Skeletal muscle tissue (tissue), 4 donors: ENCODE data around the gene ELOVL5. TPM values are rescaled to one million over a fixed set of nuclear protein-coding genes. Genes with fewer than 3 reads are reported as not detected.

ENCODE experiments used
- H3K27ac ChIP-seq: one replicate; pipeline ENCODE4 v1.7.0; 2013; ENCODE audit warnings: mild to moderate bottlenecking, low read depth, low read length, inconsistent platforms
- H3K27me3 ChIP-seq, 3 donors: one replicate each; pipeline ENCODE4 v1.7.0; 2013; ENCODE audit warnings: low read length in 3 of 3; ENCODE audit not compliant: control insufficient read depth in 3 of 3, insufficient read depth in 3 of 3
- H3K36me3 ChIP-seq, 3 donors: one replicate each; pipeline ENCODE4 v1.7.0; 2013; ENCODE audit warnings: low read length in 3 of 3; ENCODE audit not compliant: control insufficient read depth in 3 of 3, insufficient read depth in 3 of 3
- H3K4me1 ChIP-seq, 3 donors: one replicate each; pipeline ENCODE4 v1.7.0; 2013; ENCODE audit warnings: low read length in 3 of 3, mild to moderate bottlenecking in 3 of 3; ENCODE audit not compliant: control insufficient read depth in 3 of 3, insufficient read depth in 3 of 3
- H3K4me3 ChIP-seq, 3 donors: one replicate each; pipeline ENCODE4 v1.7.0; 2013; ENCODE audit warnings: low read length in 3 of 3
- H3K9ac ChIP-seq, 3 donors: one replicate each; pipeline ENCODE4 v1.7.0; 2013; ENCODE audit warnings: low read length in 3 of 3, mild to moderate bottlenecking in 3 of 3, moderate library complexity in 2 of 3, low read depth in 1 of 3
- H3K9me3 ChIP-seq, 3 donors: one replicate each; pipeline ENCODE4 v1.7.0; 2013; ENCODE audit warnings: low read length in 3 of 3; ENCODE audit not compliant: control insufficient read depth in 3 of 3
- total RNA-seq: library from RNA; depleted of rRNA; stranded (reverse); fragments of >200 nt; gene quantifications from one replicate; pipeline ENCODE4 v1.2.3, GENCODE V29; 2014
- donor health status: Osteomylitis.

The ELOVL5 gene
- total RNA-seq, 1 donor from 2014 or later: 30.3 TPM

- Histone ChIP-seq H3K27ac (no peak overlapping the region), H3K36me3 (no peaks in the 10 kb centered on the region), H3K9ac (no peak overlapping the region), H3K4me1 (no peaks in the 10 kb centered on the region), H3K27me3 (no peaks in the 10 kb centered on the region), H3K4me3 (no peak overlapping the region), H3K9me3 (no peaks in the 10 kb centered on the region)
Observed at GRCh38 chr6:53377289-53377688, 28.5 kb upstream of the ELOVL5 start.

GRCh38 chr6:53376661-53377226, 28.0 kb upstream of the ELOVL5 start:
- H3K9me3 ChIP-seq: no peaks in the 10 kb centered on the region

GRCh38 chr6:53375847-53376246, 27.1 kb upstream of the ELOVL5 start:
- Histone ChIP-seq H3K4me1 (no peaks in the 10 kb centered on the region), H3K4me3 (no peak overlapping the region), H3K27me3 (no peaks in the 10 kb centered on the region)

More at GRCh38 chr6:53376661-53377226, 28.0 kb upstream of the ELOVL5 start:
- no peaks in the 10 kb centered on the region for H3K36me3 ChIP-seq
- no peak overlapping the region for H3K9ac ChIP-seq
- no peak overlapping the region for H3K4me3 ChIP-seq
- no peak overlapping the region for H3K27ac ChIP-seq
- no peaks in the 10 kb centered on the region for H3K27me3 ChIP-seq
- H3K4me1 ChIP-seq: no peaks in the 10 kb centered on the region

GRCh38 chr6:53373638-53374037, 24.9 kb upstream of the ELOVL5 start:
- Histone ChIP-seq H3K27ac (no peak overlapping the region), H3K4me1 (no peaks in the 10 kb centered on the region), H3K9ac (no peak overlapping the region), H3K36me3 (no peaks in the 10 kb centered on the region), H3K4me3 (no peak overlapping the region), H3K9me3 (no peaks in the 10 kb centered on the region), H3K27me3 (no peaks in the 10 kb centered on the region)

More at GRCh38 chr6:53375847-53376246, 27.1 kb upstream of the ELOVL5 start:
- H3K36me3 ChIP-seq: no peaks in the 10 kb centered on the region
- H3K27ac ChIP-seq: no peak overlapping the region
- H3K9ac ChIP-seq: no peak overlapping the region
- H3K9me3 ChIP-seq: no peaks in the 10 kb centered on the region

GRCh38 chr6:53369876-53370515, 21.2 kb upstream of the ELOVL5 start:
- H3K9ac ChIP-seq: no peak overlapping the region
- no peaks in the 10 kb centered on the region for H3K36me3 ChIP-seq
- H3K9me3 ChIP-seq: no peaks in the 10 kb centered on the region
- no peaks in the 10 kb centered on the region for H3K27me3 ChIP-seq
- H3K4me1 ChIP-seq: no peaks in the 10 kb centered on the region
- no peak overlapping the region for H3K4me3 ChIP-seq
- H3K27ac ChIP-seq: no peak overlapping the region

- no peaks in the 10 kb centered on the region for H3K27me3 ChIP-seq
- H3K27ac ChIP-seq: no peak overlapping the region
- H3K9me3 ChIP-seq: no peaks in the 10 kb centered on the region
- H3K9ac ChIP-seq: no peak overlapping the region
- no peak overlapping the region for H3K4me3 ChIP-seq
- no peaks in the 10 kb centered on the region for H3K4me1 ChIP-seq
- no peaks in the 10 kb centered on the region for H3K36me3 ChIP-seq
Observed at GRCh38 chr6:53369051-53369450, 20.3 kb upstream of the ELOVL5 start.

- Histone ChIP-seq H3K9me3 (no peaks in the 10 kb centered on the region), H3K27me3 (no peaks in the 10 kb centered on the region), H3K4me1 (no peaks in the 10 kb centered on the region), H3K4me3 (no peak overlapping the region), H3K27ac (no peak overlapping the region), H3K36me3 (no peaks in the 10 kb centered on the region), H3K9ac (no peak overlapping the region)
Observed at GRCh38 chr6:53366128-53366641, 17.4 kb upstream of the ELOVL5 start.

- no peak overlapping the region for H3K27ac ChIP-seq
- H3K4me3 ChIP-seq: no peak overlapping the region
- H3K27me3 ChIP-seq: no peaks in the 10 kb centered on the region
- no peaks in the 10 kb centered on the region for H3K36me3 ChIP-seq
- no peaks in the 10 kb centered on the region for H3K9me3 ChIP-seq
- H3K4me1 ChIP-seq: peaks cover 9 to 12% (median 10%) of the 10 kb centered on the region in 3 donors
- H3K9ac ChIP-seq: no peak overlapping the region
Observed at GRCh38 chr6:53363341-53364079, 14.8 kb upstream of the ELOVL5 start.

- no peaks in the 10 kb centered on the region for H3K27me3 ChIP-seq
- H3K9me3 ChIP-seq: no peaks in the 10 kb centered on the region
- no peak overlapping the region for H3K4me3 ChIP-seq
- H3K9ac ChIP-seq: no peak overlapping the region
- H3K27ac ChIP-seq: no peak overlapping the region
- H3K36me3 ChIP-seq: no peaks in the 10 kb centered on the region
- peaks cover 12 to 13% (median 12%) of the 10 kb centered on the region in 3 donors for H3K4me1 ChIP-seq
Observed at GRCh38 chr6:53361549-53362031, 12.8 kb upstream of the ELOVL5 start.
